GM20000 (cell line): Measurements from ENCODE around the gene UBL4A.
"Not testable (repeated sequence)": the region's sequence is repeated elsewhere in the genome, so short reads cannot be mapped to it uniquely, and the experiment has no call there.

Experiments used
- DNase-seq: peaks from one replicate; pipeline ENCODE4 v3.0.0; 2012; ENCODE audit warnings: low spot score
- CTCF ChIP-seq: IDR thresholded peaks from 2 replicates; pipeline ENCODE4 v1.5.1; 2012; ENCODE audit warnings: mild to moderate bottlenecking, control low read depth; ENCODE audit errors: extremely low read depth, missing control alignments

Gene UBL4A

GRCh38 chrX:154506483-154507332 lies 20.3 kb upstream of the UBL4A start:
- DNase-seq = no peak

GRCh38 chrX:154505734-154506133 lies 19.3 kb upstream of the UBL4A start:
- no peak for DNase-seq
- TF ChIP-seq CTCF = no peak

More at GRCh38 chrX:154506483-154507332, 20.3 kb upstream of the UBL4A start:
- TF ChIP-seq CTCF = no peak

GRCh38 chrX:154502989-154503388 lies 16.6 kb upstream of the UBL4A start:
- no peak for DNase-seq
- TF ChIP-seq CTCF = no peak

- TF ChIP-seq CTCF = no peak
- no peak for DNase-seq
These were observed 15.7 kb upstream of the UBL4A start for GRCh38 chrX:154502098-154502497.

- DNase-seq = not testable (repeated sequence)
These were observed 15.0 kb upstream of the UBL4A start for GRCh38 chrX:154501423-154501822.

- not testable (repeated sequence) for DNase-seq
These were observed 10.2 kb upstream of the UBL4A start for GRCh38 chrX:154496591-154497137.

- TF ChIP-seq CTCF = no peak
- DNase-seq = no peak
These were observed 9.1 kb upstream of the UBL4A start for GRCh38 chrX:154495472-154495922.

- TF ChIP-seq CTCF = no peak
- DNase-seq = no peak
These were observed 8.3 kb upstream of the UBL4A start for GRCh38 chrX:154494715-154495114.
